Gastrocnemius medialis (tissue), 4 donors: ENCODE data around the gene SIX5.

Experiments used
- POLR2A ChIP-seq, 2 donors: fragments of 450-650 bp; IDR thresholded peaks; one replicate each; pipeline ENCODE4 v1.6.1; 2017; ENCODE audit warnings: antibody characterized with exemption in 2 of 2, mild to moderate bottlenecking in 2 of 2, moderate library complexity in 2 of 2
- TF ChIP-seq, protein P1 (sequence below), 5 experiments: fragments of 450-650 bp in 3 of 5; fragments of 200-600 bp in 2 of 5; sonication (generic) in 2 of 5; IDR thresholded peaks in 4 of 5; conservative IDR thresholded peaks in 1 of 5; 1 replicate in 4 of 5; 2 replicates in 1 of 5; pipeline ENCODE4 v1.5.1; 2016 to 2019; ENCODE audit warnings: antibody characterized with exemption in 5 of 5, mild to moderate bottlenecking in 3 of 5, moderate library complexity in 3 of 5

DNA sequence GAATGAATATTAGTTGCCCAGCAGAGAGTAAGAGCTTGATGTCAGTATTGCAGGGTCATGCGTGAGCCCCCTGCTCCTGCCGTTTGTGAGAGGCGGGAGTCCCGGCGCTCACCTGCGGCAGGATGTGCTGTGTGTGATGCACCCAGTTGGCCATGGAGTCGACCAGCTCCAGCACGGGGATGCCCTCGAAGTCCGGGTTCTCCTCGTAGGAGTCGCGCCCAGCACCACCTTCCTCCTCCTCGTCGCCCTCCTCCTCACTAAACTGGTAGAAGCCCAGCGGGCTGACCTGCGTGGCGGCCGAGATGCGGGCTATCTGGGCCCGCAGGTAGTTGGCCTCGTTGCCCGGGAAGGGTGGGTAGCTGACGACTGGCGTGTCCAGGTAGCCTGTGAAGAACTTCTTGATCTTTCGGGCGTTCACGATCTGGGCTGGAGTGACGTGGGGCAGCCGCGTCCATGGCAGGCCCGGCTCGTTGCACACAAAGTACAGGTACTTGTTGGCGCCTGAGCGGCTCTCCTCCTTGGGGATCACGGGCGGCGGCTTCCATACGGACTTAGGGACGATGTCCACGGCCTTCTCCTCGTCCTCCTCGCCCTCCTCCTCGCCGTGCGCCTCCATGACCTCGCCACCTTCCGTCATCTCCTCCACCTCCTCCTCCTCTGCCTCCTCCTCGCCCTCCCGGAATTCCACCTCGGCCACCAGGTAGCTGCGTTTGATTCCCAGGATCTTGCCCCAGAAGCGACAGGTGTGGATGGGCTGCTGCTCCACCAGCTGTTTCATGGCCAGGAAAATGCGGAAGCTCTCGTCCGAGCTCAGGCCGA, 35.3 kb upstream of the SIX5 start:
- TF ChIP-seq, protein P1, sequence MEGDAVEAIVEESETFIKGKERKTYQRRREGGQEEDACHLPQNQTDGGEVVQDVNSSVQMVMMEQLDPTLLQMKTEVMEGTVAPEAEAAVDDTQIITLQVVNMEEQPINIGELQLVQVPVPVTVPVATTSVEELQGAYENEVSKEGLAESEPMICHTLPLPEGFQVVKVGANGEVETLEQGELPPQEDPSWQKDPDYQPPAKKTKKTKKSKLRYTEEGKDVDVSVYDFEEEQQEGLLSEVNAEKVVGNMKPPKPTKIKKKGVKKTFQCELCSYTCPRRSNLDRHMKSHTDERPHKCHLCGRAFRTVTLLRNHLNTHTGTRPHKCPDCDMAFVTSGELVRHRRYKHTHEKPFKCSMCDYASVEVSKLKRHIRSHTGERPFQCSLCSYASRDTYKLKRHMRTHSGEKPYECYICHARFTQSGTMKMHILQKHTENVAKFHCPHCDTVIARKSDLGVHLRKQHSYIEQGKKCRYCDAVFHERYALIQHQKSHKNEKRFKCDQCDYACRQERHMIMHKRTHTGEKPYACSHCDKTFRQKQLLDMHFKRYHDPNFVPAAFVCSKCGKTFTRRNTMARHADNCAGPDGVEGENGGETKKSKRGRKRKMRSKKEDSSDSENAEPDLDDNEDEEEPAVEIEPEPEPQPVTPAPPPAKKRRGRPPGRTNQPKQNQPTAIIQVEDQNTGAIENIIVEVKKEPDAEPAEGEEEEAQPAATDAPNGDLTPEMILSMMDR (IDR thresholded peaks at IDR 0.05 in 4 of 5, conservative IDR thresholded peaks at IDR 0.05 in 1 of 5), result no peak
- TF ChIP-seq POLR2A (IDR thresholded peaks at IDR 0.05), result no peak
